GM12878 (cell line): ENCODE results near the gene WRAP73. TPM values are rescaled to one million over a fixed set of nuclear protein-coding genes. Genes with fewer than 3 reads are reported as not detected.

ENCODE experiments used
- ATAC-seq: fragments of 200-7000 bp; cut with Tn5 transposase; 3 replicates; pipeline ENCODE4 v1.9.1; 2020; ENCODE audit warnings: mild to moderate bottlenecking, moderate library complexity
- BruUV-seq: library from RNA; stranded (reverse); fragments of 400-500 nt; replicated peaks from 2 replicates; lab custom pipeline; 2021; lab: Mats Ljungman, UMichigan
- CTCF ChIA-PET: fragments of 300-600 bp; sonication (Branson Sonifier 250); formaldehyde crosslinking; extraction: SDS; loops from one replicate; lab custom pipeline; 2021; ENCODE audit warnings: inconsistent platforms; lab: Yijun Ruan, JAX
- POLR2A ChIA-PET: fragments of 350-600 bp; formaldehyde crosslinking; extraction: SDS; loops from one replicate; lab custom pipeline; 2021; ENCODE audit warnings: inconsistent platforms; lab: Charles Lee
- RAD21 ChIA-PET: fragments of 300-600 bp; sonication (Branson Sonifier 250); formaldehyde crosslinking; loops from one replicate; lab custom pipeline; 2023; ENCODE audit warnings: antibody characterized with exemption; ENCODE audit not compliant: unreplicated experiment; lab: Charles Lee
- SMC1A ChIA-PET: fragments of 300-600 bp; sonication (Branson Sonifier 250); formaldehyde crosslinking; loops from one replicate; lab custom pipeline; 2023; ENCODE audit not compliant: unreplicated experiment, uncharacterized antibody; lab: Charles Lee
- DNase-seq: peaks from one replicate; pipeline ENCODE4 v3.0.0-alpha.2; 2011; ENCODE audit warnings: low read depth, low spot score
- FAIRE-seq: peaks from 3 replicates; lab custom pipeline; 2011; peaks lifted over from hg19 to GRCh38; lab: Jason Lieb, UNC
- H2AFZ ChIP-seq: 2 replicates; pipeline ENCODE4 v1.6.0; 2011; ENCODE audit warnings: low read depth, low read length, control low read depth; ENCODE audit not compliant: control insufficient read depth
- H3K27ac ChIP-seq: 2 replicates; pipeline ENCODE4 v1.5.1; 2011; ENCODE audit warnings: control low read depth; ENCODE audit not compliant: control insufficient read depth, insufficient read depth
- H3K27me3 ChIP-seq, 2 experiments: replicated peaks in 1 of 2; 2 replicates each; pipeline versions ENCODE4 v1.6.0 to v1.6.1; 2011; ENCODE audit warnings: low read length in 1 of 2; ENCODE audit not compliant: control insufficient read depth in 2 of 2, insufficient read depth in 2 of 2
- H3K36me3 ChIP-seq, 2 experiments: 2 replicates each; pipeline ENCODE4 v1.5.1; 2011; ENCODE audit warnings: low read length in 1 of 2; ENCODE audit not compliant: control insufficient read depth in 2 of 2, insufficient read depth in 2 of 2
- H3K4me1 ChIP-seq: 2 replicates; pipeline ENCODE4 v1.6.1; 2011; ENCODE audit warnings: mild to moderate bottlenecking, low read length, moderate library complexity, mixed read lengths; ENCODE audit not compliant: control insufficient read depth, insufficient read depth
- H3K4me2 ChIP-seq: 2 replicates; pipeline ENCODE4 v1.6.0; 2011; ENCODE audit warnings: control low read depth; ENCODE audit not compliant: control insufficient read depth, insufficient read depth
- H3K4me3 ChIP-seq: fragments of 200-600 bp; sonication (generic); 2 replicates; pipeline ENCODE4 v1.5.1; 2016
- H3K79me2 ChIP-seq: 2 replicates; pipeline ENCODE4 v1.6.0; 2011; ENCODE audit warnings: low read length; ENCODE audit not compliant: control insufficient read depth, insufficient read depth
- H3K9ac ChIP-seq: 2 replicates; pipeline ENCODE4 v1.8.0; 2011; ENCODE audit warnings: low read length, control low read depth, mixed read lengths; ENCODE audit not compliant: control insufficient read depth, insufficient read depth
- H3K9me3 ChIP-seq: replicated peaks from 3 replicates; pipeline ENCODE4 v1.5.1; 2011; ENCODE audit warnings: mild to moderate bottlenecking, low read length; ENCODE audit not compliant: control insufficient read depth, insufficient read depth
- H4K20me1 ChIP-seq: 2 replicates; pipeline ENCODE4 v1.6.0; 2011; ENCODE audit not compliant: control insufficient read depth, insufficient read depth
- BCLAF1 ChIP-seq: fragments of 450-650 bp; IDR thresholded peaks from 2 replicates; pipeline ENCODE4 v1.6.1; 2017; ENCODE audit warnings: antibody characterized with exemption, mild to moderate bottlenecking, moderate library complexity
- E4F1 ChIP-seq: fragments of 450-650 bp; IDR thresholded peaks from 2 replicates; pipeline ENCODE4 v1.6.1; 2018; ENCODE audit warnings: borderline replicate concordance, mild to moderate bottlenecking; ENCODE audit not compliant: partially characterized antibody
- FOS ChIP-seq: IDR thresholded peaks from 3 replicates; pipeline ENCODE4 v1.6.1; 2011; ENCODE audit warnings: borderline replicate concordance; ENCODE audit not compliant: insufficient read length; ENCODE audit errors: extremely low read depth
- GABPA ChIP-seq: IDR thresholded peaks from 2 replicates; pipeline ENCODE4 v1.6.1; 2014; ENCODE audit warnings: antibody characterized with exemption, low read depth, mild to moderate bottlenecking, inconsistent platforms
- GATAD2B ChIP-seq: fragments of 450-650 bp; conservative IDR thresholded peaks from 2 replicates; pipeline ENCODE4 v1.6.1; 2017; ENCODE audit warnings: low read depth, mild to moderate bottlenecking, moderate library complexity
- IRF4 ChIP-seq: IDR thresholded peaks from 2 replicates; pipeline ENCODE4 v1.6.1; 2011; ENCODE audit warnings: low read depth, low read length
- JUND ChIP-seq: IDR thresholded peaks from 2 replicates; pipeline ENCODE4 v1.6.1; 2012; ENCODE audit warnings: low read depth, mild to moderate bottlenecking, low read length, improper control_type of control experiment, moderate library complexity
- MTA3 ChIP-seq: IDR thresholded peaks from 2 replicates; pipeline ENCODE4 v1.6.1; 2012; ENCODE audit warnings: low read length, inconsistent platforms, borderline replicate concordance
- NFYA ChIP-seq: IDR thresholded peaks from 2 replicates; pipeline ENCODE4 v1.6.1; 2011; ENCODE audit warnings: low read depth, mild to moderate bottlenecking, low read length, improper control_type of control experiment, borderline replicate concordance
- NKRF ChIP-seq: fragments of 450-650 bp; conservative IDR thresholded peaks from 2 replicates; pipeline ENCODE4 v1.6.1; 2017; ENCODE audit warnings: mild to moderate bottlenecking, moderate library complexity
- RUNX3 ChIP-seq: IDR thresholded peaks from 2 replicates; pipeline ENCODE4 v1.6.1; 2012; ENCODE audit warnings: low read length, inconsistent platforms
- SP1 ChIP-seq: IDR thresholded peaks from one replicate; pipeline ENCODE4 v1.6.1; 2011; ENCODE audit warnings: low read depth, low read length
- STAT3 ChIP-seq: IDR thresholded peaks from 2 replicates; pipeline ENCODE4 v1.6.1; 2011; ENCODE audit warnings: low read depth, low read length, improper control_type of control experiment
- TARDBP ChIP-seq: IDR thresholded peaks from 2 replicates; pipeline ENCODE4 v1.6.1; 2016; ENCODE audit warnings: borderline replicate concordance
- USF2 ChIP-seq: IDR thresholded peaks from 2 replicates; pipeline ENCODE4 v1.6.1; 2011; ENCODE audit warnings: low read depth, low read length, improper control_type of control experiment, borderline replicate concordance
- WGBS: methylation state at CpG from one replicate; pipeline ENCODE4 v1.1.6; 2016; ENCODE audit warnings: low lambda C conversion rate; ENCODE audit not compliant: insufficient replicate concordance, insufficient coverage; ENCODE audit errors: missing lambda C conversion rate; 5-methylcytosine and 5-hydroxymethylcytosine counted together
- in situ Hi-C: fragments of 300-500 bp; cut with MboI; formaldehyde crosslinking; loops from 9 replicates; pipeline ENCODE4 v1.14.3; 2018; ENCODE audit warnings: mixed read lengths
- intact Hi-C: fragments of 100-400 bp; cut with micrococcal nuclease; formaldehyde crosslinking; loops from one replicate; pipeline ENCODE4 v1.14.2; 2022; ENCODE audit not compliant: unreplicated experiment
- polyA plus RNA-seq, 11 experiments: library from polyadenylated mRNA; depleted of rRNA in 4 of 11; unstranded in 6 of 11; stranded (reverse) in 5 of 11; fragments of >200 nt; fragmentation: Nextera tagmentation in 4 of 11; fragmentation: Illumina TruSeq in 1 of 11; extraction: Ambion mirVana in 4 of 11; extraction: Trizol in 1 of 11; gene quantifications; 1 replicate in 1 of 11; 2 replicates in 10 of 11; pipeline versions ENCODE4 v1.2.1 to v1.2.3, GENCODE V29; 2011 to 2016; ENCODE audit warnings: inconsistent platforms in 2 of 11, missing spikeins in 2 of 11, low read depth in 1 of 11
- total RNA-seq, 4 experiments: library from RNA; depleted of rRNA in 3 of 4; stranded (reverse); fragments of >200 nt in 3 of 4; fragmentation: Illumina TruSeq in 1 of 4; extraction: Trizol in 1 of 4; gene quantifications; 2 replicates each; pipeline versions ENCODE4 v1.2.1 to v1.2.3, GENCODE V29; 2013 to 2021

Gene WRAP73
- total and polyA plus RNA-seq, 10 of the 15 experiments (the other 5 are each of a cell fraction or from before 2014, with no cell fraction given) = 3.2 to 65.8 (median 48.0) TPM

GRCh38 chr1:3603571-3604467 is 46.1 kb downstream of the WRAP73 start:
- H4K20me1 ChIP-seq = no peaks in the 10 kb centered on the region
- H3K36me3 ChIP-seq = no peaks in the 10 kb centered on the region
- H3K4me2 ChIP-seq = no peak overlapping the region
- DNase-seq (no peak), ATAC-seq (no peak), FAIRE-seq (no peak)
- H3K27me3 ChIP-seq = no peaks in the 10 kb centered on the region; a peak in 2 of 4 replicates
- no TSS peak for BruUV-seq
- H3K27ac ChIP-seq = no peak overlapping the region
- H3K79me2 ChIP-seq = no peaks in the 10 kb centered on the region
- 37% methylated on average over 27 of the region's 29 CpGs for WGBS
- POLR2A ChIA-PET = no interaction called here
- no peak overlapping the region for H3K4me3 ChIP-seq
- RAD21 ChIA-PET = no interaction called here
- CTCF ChIA-PET = no interaction called here
- in situ Hi-C loops = no loop called here
- no peak overlapping the region for H3K9ac ChIP-seq
- intact Hi-C loops = no loop called here
- H3K9me3 ChIP-seq = no peaks in the 10 kb centered on the region
- H3K4me1 ChIP-seq = no peaks in the 10 kb centered on the region
- no peak overlapping the region for H2AFZ ChIP-seq
- SMC1A ChIA-PET = no interaction called here
- TF ChIP-seq BCLAF1 (no peak), JUND (no peak), E4F1 (no peak), TARDBP (no peak), GABPA (no peak), USF2 (no peak), MTA3 (no peak), NKRF (no peak), GATAD2B (no peak), FOS (no peak), SP1 (no peak), RUNX3 (no peak), IRF4 (no peak), STAT3 (no peak), NFYA (no peak)
